ENCODE measurements around the gene PPP2R1A. TPM values are rescaled to one million over a fixed set of nuclear protein-coding genes. Genes with fewer than 3 reads are reported as not detected.
A peak's percentile ranks its signal among the peaks of the same experiment; 100 is the strongest.

PPP2R1A gene
- total RNA-seq, 3 donors from 2014 or later, result 145 to 198 (median 175) TPM

GRCh38 chr19:52172347-52172746 is 17.5 kb upstream of the PPP2R1A start:
- DNase-seq (ENCODE audit: low spot score in 2 of 2), result no peak
- Histone ChIP-seq H3K36me3 (peaks cover 6% of the 10 kb centered on the region), H3K27ac (peak overlapping the region in 1 of 2 donors; percentile 86), H3K4me3 (peak overlapping the region in 2 of 3 donors; percentile 73 to 86), H3K9me3 (no peaks in the 10 kb centered on the region), H3K4me1 (peaks cover 0 to 6% of the 10 kb centered on the region in 2 donors), H3K27me3 (no peaks in the 10 kb centered on the region)
- intact Hi-C loops (cut with DNase I; ENCODE audit: low total_unique reads), result no loop called here
- TF ChIP-seq POLR2A (IDR thresholded peaks at IDR 0.05), result no peak
- TF ChIP-seq CTCF (IDR thresholded peaks at IDR 0.05), result no peak
- no peak for TF ChIP-seq POLR2AphosphoS5 (IDR thresholded peaks at IDR 0.05)

DNA sequence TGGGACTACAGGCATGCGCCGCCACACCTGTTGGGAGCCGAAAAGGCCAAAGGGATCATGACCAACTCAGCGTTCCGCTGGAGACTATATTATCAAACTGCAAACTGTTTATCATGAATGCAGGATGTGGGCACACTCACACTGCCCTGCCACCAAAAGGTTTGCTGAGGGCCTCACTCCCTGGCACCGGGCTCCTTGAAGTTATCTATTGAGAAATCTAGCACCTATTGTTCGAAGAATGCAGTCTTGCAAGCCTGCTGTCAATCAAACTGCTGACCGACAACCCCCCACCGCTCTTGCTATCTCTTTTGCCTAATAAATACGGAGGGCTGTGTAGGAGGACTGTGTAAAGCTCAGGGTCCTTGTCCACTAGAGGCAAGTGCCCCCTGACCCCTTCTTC is 13.3 kb upstream of the PPP2R1A start:
- Histone ChIP-seq H3K9me3 (no peaks in the 10 kb centered on the region), H3K36me3 (no peaks in the 10 kb centered on the region), H3K27me3 (no peaks in the 10 kb centered on the region), H3K27ac (no peak overlapping the region), H3K4me1 (no peaks in the 10 kb centered on the region), H3K4me3 (no peak overlapping the region)
- DNase-seq (ENCODE audit: low spot score in 2 of 2), result no peak
- TF ChIP-seq POLR2A (IDR thresholded peaks at IDR 0.05) (no peak), POLR2AphosphoS5 (IDR thresholded peaks at IDR 0.05) (no peak), CTCF (IDR thresholded peaks at IDR 0.05) (no peak)
- intact Hi-C loops (cut with DNase I; ENCODE audit: low total_unique reads), result no loop called here

DNA sequence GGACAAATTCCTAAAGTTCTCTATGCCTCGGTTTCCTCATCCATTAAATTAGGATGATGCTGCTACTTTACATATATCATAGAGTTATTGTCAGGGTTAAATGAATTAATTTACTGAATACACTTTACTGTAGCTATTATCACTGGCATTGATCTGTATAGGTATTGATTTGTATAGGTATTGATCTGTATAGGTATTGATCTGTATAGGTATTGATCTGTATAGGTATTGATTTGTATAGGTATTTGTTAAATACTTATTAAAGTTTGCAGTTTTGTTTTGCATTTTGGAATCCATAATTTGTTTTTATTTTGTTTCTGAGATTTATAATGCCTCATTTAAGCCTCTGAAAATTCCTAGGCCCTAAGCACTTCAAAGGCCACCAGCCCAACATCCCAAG is 2.4 kb upstream of the PPP2R1A start:
- H3K36me3 ChIP-seq, result no peaks in the 10 kb centered on the region
- H3K27me3 ChIP-seq, result no peaks in the 10 kb centered on the region
- no peak for DNase-seq (ENCODE audit: low spot score in 2 of 2)
- no peak overlapping the region for H3K27ac ChIP-seq
- no peaks in the 10 kb centered on the region for H3K9me3 ChIP-seq
- H3K4me1 ChIP-seq, result peaks cover 4 to 19% of the 10 kb centered on the region in 2 donors
- H3K4me3 ChIP-seq, result no peak overlapping the region
- no peak for TF ChIP-seq POLR2A (IDR thresholded peaks at IDR 0.05)
- no peak for TF ChIP-seq POLR2AphosphoS5 (IDR thresholded peaks at IDR 0.05)
- intact Hi-C loops (cut with DNase I; ENCODE audit: low total_unique reads), result no loop called here

DNA sequence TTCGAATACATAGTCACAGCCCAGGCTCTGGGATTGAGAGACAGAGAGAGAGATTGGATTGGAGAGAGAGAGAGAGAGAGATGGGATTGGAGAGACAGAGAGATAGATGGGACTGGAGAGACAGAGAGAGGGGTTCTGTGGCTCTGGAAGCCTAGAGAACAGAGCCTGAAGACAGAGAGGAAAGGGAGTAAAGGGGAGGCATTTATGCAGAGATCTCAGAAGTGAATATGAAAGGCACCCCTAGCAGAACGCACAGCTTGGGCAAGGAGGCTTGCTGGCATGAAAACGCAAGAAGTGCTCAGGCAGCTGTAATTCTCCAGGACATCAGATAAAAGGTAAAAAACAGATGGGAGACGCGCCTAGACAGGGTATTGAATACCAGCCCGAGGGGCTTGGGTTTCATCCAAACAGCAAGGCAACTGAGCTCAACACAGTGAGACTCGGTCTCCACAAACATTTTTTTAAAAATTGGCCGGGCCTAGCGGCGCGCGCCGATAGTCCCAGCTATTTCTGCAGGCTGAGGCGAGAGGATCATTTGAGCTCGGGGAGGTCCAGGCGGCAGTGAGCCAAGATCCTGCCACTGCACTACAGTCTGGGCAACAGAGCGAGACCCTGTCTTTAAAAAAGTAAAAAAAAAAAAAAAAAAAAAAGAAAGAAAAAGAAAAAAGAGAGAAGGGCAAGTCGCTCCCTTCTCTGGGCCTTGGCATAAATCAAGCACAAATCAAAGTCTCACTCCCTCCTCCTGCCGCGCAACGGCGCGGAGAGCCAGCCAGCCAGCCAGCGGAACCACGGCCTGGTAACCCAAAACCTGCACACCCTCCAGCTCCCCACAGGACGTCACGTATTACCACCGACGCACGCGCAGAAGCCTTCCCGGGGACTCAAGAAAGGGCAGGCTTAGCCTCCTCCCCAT is 774 bp upstream of the PPP2R1A start:
- no peaks in the 10 kb centered on the region for H3K9me3 ChIP-seq
- DNase-seq (ENCODE audit: low spot score in 2 of 2), result peak; percentile 87 to 98
- H3K36me3 ChIP-seq, result no peaks in the 10 kb centered on the region
- intact Hi-C loops (cut with DNase I; ENCODE audit: low total_unique reads), result no loop called here
- peaks cover 4 to 19% of the 10 kb centered on the region in 2 donors for H3K4me1 ChIP-seq
- peak overlapping the region; percentile 43 to 92 (median 85) for H3K4me3 ChIP-seq
- H3K27ac ChIP-seq, result peak overlapping the region; percentile 89 to 99
- no peaks in the 10 kb centered on the region for H3K27me3 ChIP-seq
- TF ChIP-seq CTCF (IDR thresholded peaks at IDR 0.05), result peak in 1 of 3 donors; percentile 30
- TF ChIP-seq POLR2AphosphoS5 (IDR thresholded peaks at IDR 0.05), result peak in 1 of 3 donors; percentile 18
- TF ChIP-seq POLR2A (IDR thresholded peaks at IDR 0.05), result peak; percentile 60

DNA sequence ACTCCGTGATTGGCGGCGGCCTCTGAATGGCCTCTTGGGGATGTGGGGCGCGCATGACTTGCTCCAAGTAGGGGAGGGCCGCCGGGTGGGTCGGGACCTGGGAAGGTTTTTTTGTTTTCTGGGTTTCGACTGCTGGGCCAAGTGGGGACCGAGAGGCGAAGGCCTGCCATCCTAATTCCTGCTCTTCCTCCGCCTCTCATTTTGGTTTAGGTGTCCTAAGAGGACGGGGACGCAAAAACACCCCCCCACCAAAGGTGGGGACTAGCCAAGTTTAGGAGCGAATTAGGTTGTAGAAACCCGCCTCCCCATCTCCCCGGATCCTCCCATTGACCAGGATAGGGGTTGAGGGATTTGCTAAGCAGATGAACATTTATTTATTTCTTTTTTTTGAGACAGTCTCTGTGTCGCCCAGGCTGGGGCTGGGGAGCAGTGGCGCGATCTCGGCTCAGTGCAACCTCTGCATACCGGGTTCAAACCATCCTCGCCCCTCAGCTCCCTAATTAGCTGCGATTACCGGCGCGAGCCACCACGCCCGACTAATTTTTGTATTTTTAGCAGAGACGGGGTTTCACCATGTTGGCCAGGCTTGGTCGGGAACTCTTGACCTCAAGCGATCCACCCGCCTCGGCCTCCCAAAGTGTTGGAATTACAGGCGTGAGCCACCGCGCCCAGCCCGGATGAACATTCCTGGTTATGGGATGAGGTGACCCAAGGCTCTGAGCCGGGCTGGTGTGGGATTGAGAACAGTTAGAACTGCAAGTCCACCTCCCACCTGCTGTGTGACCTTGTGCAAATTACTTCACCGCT is 838 bp downstream of the PPP2R1A start:
- intact Hi-C loops (cut with DNase I; ENCODE audit: low total_unique reads), result loop anchor here (2.0 kb wide), 1 partner anchor 20 kb away; the partner anchor contains the start of gene ZNF836
- DNase-seq (ENCODE audit: low spot score in 2 of 2), result peak in 1 of 2 donors; percentile 20
- H3K27me3 ChIP-seq, result no peaks in the 10 kb centered on the region
- TF ChIP-seq POLR2AphosphoS5 (IDR thresholded peaks at IDR 0.05) (no peak), POLR2A (IDR thresholded peaks at IDR 0.05) (no peak), CTCF (IDR thresholded peaks at IDR 0.05) (no peak)
- no peaks in the 10 kb centered on the region for H3K36me3 ChIP-seq
- peak overlapping the region; percentile 85 to 92 (median 88) for H3K4me3 ChIP-seq
- H3K9me3 ChIP-seq, result no peaks in the 10 kb centered on the region
- H3K4me1 ChIP-seq, result peaks cover 4 to 19% of the 10 kb centered on the region in 2 donors
- peak overlapping the region; percentile 98 to 99 for H3K27ac ChIP-seq
